RWPE2 (cell line): ENCODE measurements around the gene ZBTB34.

Experiments
- ATAC-seq: fragments of 200-7000 bp; cut with Tn5 transposase; 3 replicates; pipeline ENCODE4 v1.9.1; 2021; ENCODE audit warnings: low read depth
- DNase-seq: peaks from one replicate; pipeline ENCODE4 v3.0.0-alpha.2; 2020; ENCODE audit warnings: low spot score
- H3K27ac ChIP-seq: fragments of 450-650 bp; 2 replicates; pipeline ENCODE4 v1.5.1; 2017; ENCODE audit warnings: mild to moderate bottlenecking; ENCODE audit not compliant: poor library complexity, severe bottlenecking
- H3K27me3 ChIP-seq: fragments of 250-450 bp; sonication (Bioruptor Pico); 2 replicates; pipeline ENCODE4 v1.5.1; 2021; ENCODE audit warnings: mild to moderate bottlenecking, moderate library complexity; ENCODE audit not compliant: insufficient read depth, poor library complexity, severe bottlenecking
- H3K36me3 ChIP-seq: fragments of 250-450 bp; sonication (Bioruptor Pico); 2 replicates; pipeline ENCODE4 v1.5.1; 2020; ENCODE audit warnings: low read depth, mild to moderate bottlenecking, moderate library complexity
- H3K4me1 ChIP-seq: fragments of 250-450 bp; sonication (Bioruptor Pico); 2 replicates; pipeline ENCODE4 v1.5.1; 2021; ENCODE audit warnings: mild to moderate bottlenecking, moderate library complexity; ENCODE audit not compliant: insufficient read depth, poor library complexity, severe bottlenecking
- H3K4me3 ChIP-seq: fragments of 250-450 bp; sonication (Bioruptor Pico); 2 replicates; pipeline ENCODE4 v1.5.1; 2021; ENCODE audit warnings: mild to moderate bottlenecking, moderate library complexity; ENCODE audit not compliant: severe bottlenecking
- H3K9me3 ChIP-seq: fragments of 250-450 bp; sonication (Bioruptor Pico); 2 replicates; pipeline ENCODE4 v1.5.1; 2021; ENCODE audit warnings: mild to moderate bottlenecking, moderate library complexity; ENCODE audit not compliant: severe bottlenecking
- TF ChIP-seq, protein P1 (sequence below): fragments of 450-650 bp; IDR thresholded peaks from one replicate; pipeline ENCODE4 v1.5.1; 2017; ENCODE audit warnings: mild to moderate bottlenecking, moderate library complexity; ENCODE audit not compliant: poor library complexity, severe bottlenecking

ZBTB34 gene

DNA sequence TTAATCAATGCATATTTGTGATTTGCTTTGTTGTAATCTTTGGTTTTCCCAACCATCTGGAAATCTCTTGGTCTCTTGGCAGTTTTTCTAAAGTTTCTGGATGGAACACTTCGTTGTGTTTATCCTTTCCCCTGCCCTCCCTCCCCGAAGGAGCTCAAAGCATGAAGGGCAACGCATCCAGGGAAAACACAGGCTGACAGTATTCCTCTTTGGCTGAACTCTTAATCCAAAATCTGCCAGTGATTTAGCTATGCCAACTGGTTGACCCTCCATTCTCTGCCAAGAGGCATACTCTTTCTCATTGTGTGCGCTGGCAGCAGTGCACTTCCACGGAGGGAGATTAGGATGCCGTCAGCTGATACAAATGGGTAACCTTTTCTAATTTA is 20.5 kb downstream of the ZBTB34 start:
- ATAC-seq (no peak), DNase-seq (no peak)
- Histone ChIP-seq H3K36me3 (peaks cover 41% of the 10 kb centered on the region), H3K4me3 (no peak overlapping the region), H3K9me3 (no peaks in the 10 kb centered on the region), H3K27me3 (no peaks in the 10 kb centered on the region), H3K27ac (no peak overlapping the region), H3K4me1 (no peaks in the 10 kb centered on the region)
- TF ChIP-seq, protein P1, sequence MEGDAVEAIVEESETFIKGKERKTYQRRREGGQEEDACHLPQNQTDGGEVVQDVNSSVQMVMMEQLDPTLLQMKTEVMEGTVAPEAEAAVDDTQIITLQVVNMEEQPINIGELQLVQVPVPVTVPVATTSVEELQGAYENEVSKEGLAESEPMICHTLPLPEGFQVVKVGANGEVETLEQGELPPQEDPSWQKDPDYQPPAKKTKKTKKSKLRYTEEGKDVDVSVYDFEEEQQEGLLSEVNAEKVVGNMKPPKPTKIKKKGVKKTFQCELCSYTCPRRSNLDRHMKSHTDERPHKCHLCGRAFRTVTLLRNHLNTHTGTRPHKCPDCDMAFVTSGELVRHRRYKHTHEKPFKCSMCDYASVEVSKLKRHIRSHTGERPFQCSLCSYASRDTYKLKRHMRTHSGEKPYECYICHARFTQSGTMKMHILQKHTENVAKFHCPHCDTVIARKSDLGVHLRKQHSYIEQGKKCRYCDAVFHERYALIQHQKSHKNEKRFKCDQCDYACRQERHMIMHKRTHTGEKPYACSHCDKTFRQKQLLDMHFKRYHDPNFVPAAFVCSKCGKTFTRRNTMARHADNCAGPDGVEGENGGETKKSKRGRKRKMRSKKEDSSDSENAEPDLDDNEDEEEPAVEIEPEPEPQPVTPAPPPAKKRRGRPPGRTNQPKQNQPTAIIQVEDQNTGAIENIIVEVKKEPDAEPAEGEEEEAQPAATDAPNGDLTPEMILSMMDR = no peak

DNA sequence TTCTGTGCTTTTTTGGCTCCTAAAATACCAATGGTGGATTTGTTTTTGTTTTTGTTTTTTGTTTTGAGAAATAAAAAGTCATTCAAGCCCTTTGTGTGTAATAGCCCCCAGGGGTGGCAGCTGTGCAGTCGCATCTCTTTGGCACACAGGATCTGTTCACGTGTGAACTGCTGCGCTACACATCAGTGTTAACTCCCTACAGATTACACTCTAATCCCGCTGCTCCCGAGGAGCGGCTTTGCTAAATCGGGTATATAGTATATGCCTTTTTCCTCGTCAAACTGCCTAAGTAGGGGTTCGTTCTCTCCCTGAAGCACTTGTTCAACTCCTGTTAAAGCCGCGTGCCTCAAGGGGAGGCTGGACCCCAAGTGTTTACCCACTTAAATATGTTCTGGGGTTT is 22.3 kb downstream of the ZBTB34 start:
- Histone ChIP-seq H3K4me3 (no peak overlapping the region), H3K27me3 (no peaks in the 10 kb centered on the region), H3K36me3 (peaks cover 26% of the 10 kb centered on the region), H3K4me1 (no peaks in the 10 kb centered on the region), H3K9me3 (no peaks in the 10 kb centered on the region), H3K27ac (no peak overlapping the region)
- ATAC-seq (no peak), DNase-seq (no peak)
- TF ChIP-seq, protein P1 = no peak

DNA sequence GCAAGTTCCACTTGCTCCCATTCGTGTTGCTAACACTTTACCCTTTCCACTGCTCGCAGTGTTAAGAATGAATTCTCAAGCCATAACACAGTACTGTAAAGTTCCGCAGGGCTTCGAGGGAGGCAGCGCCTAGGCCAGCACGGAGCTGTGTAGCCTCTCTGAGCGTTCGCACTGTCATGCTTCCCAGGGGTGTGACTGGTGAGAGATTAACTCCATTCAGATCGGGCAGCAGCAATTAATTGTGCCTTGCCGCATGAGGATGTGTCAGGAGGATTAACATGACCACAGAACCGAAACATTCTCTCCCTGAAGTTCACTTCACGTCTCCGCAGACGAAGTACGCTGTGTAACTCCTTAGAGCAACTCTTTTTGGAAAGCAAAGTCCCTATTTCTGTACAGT is 23.2 kb downstream of the ZBTB34 start:
- Histone ChIP-seq H3K4me1 (no peaks in the 10 kb centered on the region), H3K36me3 (peaks cover 25% of the 10 kb centered on the region), H3K27me3 (no peaks in the 10 kb centered on the region), H3K4me3 (no peak overlapping the region), H3K9me3 (no peaks in the 10 kb centered on the region), H3K27ac (no peak overlapping the region)
- TF ChIP-seq, protein P1 = no peak
- DNase-seq = no peak
- no peak for ATAC-seq

DNA sequence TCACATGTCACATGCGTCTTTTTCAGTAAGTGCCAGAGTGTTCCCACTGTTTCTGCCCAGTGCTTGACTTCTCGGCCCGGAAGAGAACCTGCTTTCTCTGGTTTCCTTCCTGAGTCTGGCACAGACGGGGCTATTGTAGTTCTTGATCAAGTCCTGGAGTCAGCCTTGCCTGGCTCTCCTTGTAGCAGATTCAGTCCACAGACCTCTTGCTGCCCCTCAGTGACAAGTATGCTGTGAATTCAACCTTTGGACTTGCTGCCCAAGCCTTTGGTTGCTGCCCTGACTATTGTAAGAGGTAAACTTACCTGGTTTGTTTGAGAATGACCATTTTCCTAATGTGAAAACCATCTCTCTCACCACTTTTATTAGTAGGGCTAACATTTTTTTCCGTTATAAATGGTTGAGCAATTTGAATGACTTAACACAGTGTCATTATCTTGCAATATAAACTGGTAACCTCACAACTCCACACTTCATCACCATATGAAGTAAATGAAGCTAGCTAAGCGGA is 24.7 kb downstream of the ZBTB34 start:
- Histone ChIP-seq H3K9me3 (no peaks in the 10 kb centered on the region), H3K27ac (no peak overlapping the region), H3K27me3 (no peaks in the 10 kb centered on the region), H3K4me1 (no peaks in the 10 kb centered on the region), H3K36me3 (peaks cover 12% of the 10 kb centered on the region), H3K4me3 (no peak overlapping the region)
- ATAC-seq (no peak), DNase-seq (no peak)
- TF ChIP-seq, protein P1 = no peak

DNA sequence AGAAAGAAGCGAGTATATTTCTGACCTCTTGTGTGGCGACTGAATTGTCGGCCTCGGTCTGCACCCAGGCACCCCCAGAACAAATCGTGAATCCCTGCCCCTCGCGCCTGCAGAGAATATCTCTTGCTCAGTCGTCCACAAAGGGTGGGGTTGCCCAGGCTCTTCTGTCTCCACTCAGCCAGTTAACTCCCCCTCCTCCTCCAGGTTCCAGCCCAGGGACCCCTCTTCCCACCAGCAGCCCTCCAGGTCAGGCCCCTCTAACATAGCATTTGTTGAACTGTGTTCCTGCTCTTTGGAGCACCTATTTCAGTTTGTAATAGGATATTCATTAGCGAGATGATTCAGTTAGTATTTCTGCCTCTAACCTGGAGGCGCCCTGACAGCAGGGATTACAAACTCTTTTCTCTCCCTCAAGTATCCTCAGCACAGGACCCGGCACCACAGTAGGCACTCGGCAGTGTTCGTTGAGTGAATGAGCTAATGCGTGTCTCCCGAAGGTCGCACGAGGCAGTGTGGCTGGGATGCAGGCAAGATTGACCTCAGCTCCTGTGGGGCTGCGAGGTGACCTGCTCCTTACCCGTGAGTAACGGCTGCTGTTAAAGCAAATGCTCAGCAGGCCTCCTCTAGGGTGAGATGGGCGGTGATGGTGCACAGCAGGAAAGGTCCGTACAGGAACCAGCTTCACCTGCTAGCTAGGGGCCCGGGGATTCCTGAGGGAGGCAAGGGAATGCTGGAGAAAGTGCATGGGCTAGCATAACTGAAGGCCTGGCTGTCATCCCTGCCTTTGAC is 25.8 kb downstream of the ZBTB34 start:
- no peak overlapping the region for H3K4me3 ChIP-seq
- no peak overlapping the region for H3K27ac ChIP-seq
- no peaks in the 10 kb centered on the region for H3K27me3 ChIP-seq
- ATAC-seq = no peak
- TF ChIP-seq, protein P1 = no peak
- H3K36me3 ChIP-seq = peaks cover 9% of the 10 kb centered on the region
- H3K4me1 ChIP-seq = no peaks in the 10 kb centered on the region
- no peak for DNase-seq
- H3K9me3 ChIP-seq = no peaks in the 10 kb centered on the region
